HG02759 (cell line): ENCODE results near the gene TNFAIP8.
"Not testable (repeated sequence)": the region's sequence is repeated elsewhere in the genome, so short reads cannot be mapped to it uniquely, and the experiment has no call there.

Source experiments
- ATAC-seq: cut with Tn5 transposase; IDR thresholded peaks from one replicate; pipeline ENCODE4 v1.9.1; 2021; ENCODE audit warnings: mild to moderate bottlenecking, moderate library complexity; ENCODE audit not compliant: unreplicated experiment

Gene TNFAIP8

GRCh38 chr5:119412279-119413227 is 56.7 kb downstream of the TNFAIP8 start:
- no peak for ATAC-seq

DNA sequence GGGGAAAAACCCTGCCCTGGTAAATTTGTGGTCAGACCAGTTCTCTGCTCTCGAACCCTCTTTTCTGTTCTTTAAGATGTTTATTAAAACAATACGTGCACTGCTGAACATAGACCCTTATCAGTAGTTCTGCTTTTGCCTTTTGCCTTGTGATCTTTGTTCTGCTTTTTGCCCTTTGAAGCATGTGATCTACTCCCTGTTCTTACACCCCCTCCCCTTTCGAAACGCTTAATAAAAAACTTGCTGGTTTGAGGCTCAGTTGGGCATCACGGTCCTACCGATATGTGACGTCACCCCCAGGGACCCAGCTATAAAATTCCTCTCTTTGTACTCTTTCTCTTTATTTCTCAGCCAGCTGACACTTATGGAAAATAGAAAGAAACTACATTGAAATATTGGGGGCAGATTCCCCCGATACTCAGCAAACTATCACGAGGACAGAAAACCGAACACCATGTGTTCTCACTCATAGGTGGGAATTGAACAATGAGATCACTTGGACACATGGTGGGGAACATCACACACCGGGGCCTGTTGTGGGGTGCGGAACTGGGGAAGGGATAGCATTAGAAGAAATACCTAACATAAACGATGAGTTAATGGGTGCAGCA is 58.4 kb downstream of the TNFAIP8 start:
- ATAC-seq = peak; percentile 36

GRCh38 chr5:119417891-119418605 is 62.2 kb downstream of the TNFAIP8 start:
- no peak for ATAC-seq

DNA sequence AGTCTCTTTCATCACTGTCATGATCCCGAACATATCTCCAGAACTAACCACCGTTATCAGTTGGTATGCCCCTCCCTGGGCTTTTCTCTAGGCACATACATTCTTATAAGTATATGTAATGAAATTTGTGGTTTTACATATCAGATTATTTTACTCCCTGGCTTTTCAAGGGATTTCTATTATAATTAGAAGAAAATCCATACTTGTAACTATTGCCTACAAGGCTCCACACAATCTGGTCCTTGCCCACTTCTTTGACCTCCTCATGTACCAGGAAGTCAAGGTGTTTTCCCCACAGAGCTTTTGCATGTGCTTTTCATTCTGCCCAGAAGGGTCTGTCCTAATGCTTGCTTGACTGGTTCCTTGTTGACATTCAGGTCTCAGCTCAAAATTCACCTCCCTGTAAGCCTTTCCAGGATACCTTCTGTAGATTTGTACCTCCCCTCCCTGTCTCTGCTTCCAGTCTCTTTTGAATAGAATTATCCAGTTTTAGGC is 62.8 kb downstream of the TNFAIP8 start:
- peak; percentile 80 for ATAC-seq

DNA sequence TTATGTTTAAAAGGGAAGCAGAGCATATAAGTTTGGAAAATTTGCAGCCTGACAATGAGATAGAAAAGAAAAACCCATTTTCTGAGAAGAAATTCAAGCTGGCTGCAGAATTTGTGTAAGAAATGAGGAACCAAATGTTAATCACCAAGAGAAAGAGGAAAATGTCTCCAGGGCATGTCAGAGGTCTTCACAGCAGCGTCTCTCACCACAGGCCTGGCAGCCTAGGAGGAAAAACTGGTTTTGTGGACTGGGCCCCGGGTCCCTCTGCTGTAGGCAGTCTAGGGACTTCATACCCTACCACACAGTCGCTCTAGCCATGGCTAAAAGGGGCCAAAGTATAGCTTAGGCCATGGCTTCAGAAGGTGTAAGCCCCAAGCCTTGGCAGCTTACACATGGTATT is 64.3 kb downstream of the TNFAIP8 start:
- no peak for ATAC-seq

DNA sequence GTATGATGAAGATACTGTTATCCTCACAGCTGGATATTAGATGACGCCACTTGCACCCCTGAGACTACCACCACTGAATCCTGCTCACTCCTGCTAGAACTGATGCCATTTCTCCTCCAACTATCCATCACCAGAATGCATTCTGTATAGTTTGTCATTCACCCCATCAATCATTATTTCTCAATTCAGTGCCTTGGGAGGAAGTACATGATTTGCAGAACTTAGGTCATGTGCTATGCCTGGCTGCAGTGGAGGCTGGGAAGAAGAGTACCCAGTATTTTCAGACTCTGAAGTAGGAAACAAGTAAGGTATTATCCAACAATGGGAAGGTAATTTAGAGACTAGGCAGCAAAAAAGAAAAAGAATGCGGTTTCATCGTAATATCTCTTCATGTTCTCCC is 70.2 kb downstream of the TNFAIP8 start:
- no peak for ATAC-seq

GRCh38 chr5:119427060-119427459 is 71.2 kb downstream of the TNFAIP8 start:
- ATAC-seq = no peak

- not testable (repeated sequence) for ATAC-seq
Measured at GRCh38 chr5:119427596-119427995, 71.8 kb downstream of the TNFAIP8 start.

GRCh38 chr5:119428166-119428565 is 72.3 kb downstream of the TNFAIP8 start:
- ATAC-seq = not testable (repeated sequence)

GRCh38 chr5:119428574-119428973 is 72.8 kb downstream of the TNFAIP8 start:
- ATAC-seq = not testable (repeated sequence)

- ATAC-seq = not testable (repeated sequence)
Measured at GRCh38 chr5:119432674-119433237, 76.9 kb downstream of the TNFAIP8 start.

DNA sequence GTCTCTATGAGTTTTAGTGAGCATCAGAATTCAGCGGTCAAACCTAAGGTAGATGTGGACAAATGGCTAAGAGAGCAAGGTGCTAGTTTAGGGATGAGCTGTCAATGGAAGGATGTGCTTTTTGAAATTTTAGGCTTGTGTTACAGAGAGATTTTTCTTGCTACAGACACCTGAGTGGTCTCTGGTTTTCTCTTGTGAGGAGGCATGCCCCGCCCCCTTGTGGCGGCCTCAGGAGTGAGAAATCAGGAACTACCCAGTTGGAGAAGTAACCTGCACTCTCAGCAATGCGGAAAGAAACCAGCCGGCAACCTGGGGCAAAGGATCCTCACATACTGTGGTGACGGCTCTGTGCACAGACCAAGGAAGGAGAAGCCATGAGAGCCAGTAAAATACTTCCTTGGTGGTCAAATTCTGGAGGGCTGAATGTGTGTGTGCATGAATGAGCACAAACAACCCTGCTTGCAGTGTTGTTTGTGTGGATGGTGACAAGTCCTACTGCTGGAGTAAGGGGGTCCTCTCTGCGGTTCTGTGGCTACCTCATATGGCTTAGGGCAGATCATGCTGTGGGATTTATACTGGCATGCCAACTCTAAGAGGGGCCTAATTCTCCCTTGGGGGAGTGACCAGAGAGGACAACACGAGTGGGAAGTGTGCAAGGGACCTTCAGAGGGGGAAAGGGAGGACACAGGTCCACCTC is 79.8 kb downstream of the TNFAIP8 start:
- ATAC-seq = peak; percentile 88

- ATAC-seq = not testable (repeated sequence)
Measured at GRCh38 chr5:119437785-119438586, 82.2 kb downstream of the TNFAIP8 start.

DNA sequence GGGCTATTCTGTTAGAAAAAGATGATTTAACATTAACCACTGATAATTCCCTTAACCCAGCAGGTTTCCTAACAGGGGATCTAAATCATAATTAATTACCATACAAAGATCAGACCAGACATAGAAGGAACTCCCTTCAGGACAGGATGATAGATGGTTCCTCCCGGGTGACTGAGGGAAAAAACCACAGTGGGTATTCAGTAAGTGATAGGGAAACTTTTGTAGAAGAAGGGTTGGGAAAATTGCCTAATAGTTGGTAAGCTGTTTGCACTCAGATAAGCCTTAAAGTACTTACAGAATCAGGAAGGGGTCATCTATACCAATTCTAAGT is 82.7 kb downstream of the TNFAIP8 start:
- not testable (repeated sequence) for ATAC-seq

DNA sequence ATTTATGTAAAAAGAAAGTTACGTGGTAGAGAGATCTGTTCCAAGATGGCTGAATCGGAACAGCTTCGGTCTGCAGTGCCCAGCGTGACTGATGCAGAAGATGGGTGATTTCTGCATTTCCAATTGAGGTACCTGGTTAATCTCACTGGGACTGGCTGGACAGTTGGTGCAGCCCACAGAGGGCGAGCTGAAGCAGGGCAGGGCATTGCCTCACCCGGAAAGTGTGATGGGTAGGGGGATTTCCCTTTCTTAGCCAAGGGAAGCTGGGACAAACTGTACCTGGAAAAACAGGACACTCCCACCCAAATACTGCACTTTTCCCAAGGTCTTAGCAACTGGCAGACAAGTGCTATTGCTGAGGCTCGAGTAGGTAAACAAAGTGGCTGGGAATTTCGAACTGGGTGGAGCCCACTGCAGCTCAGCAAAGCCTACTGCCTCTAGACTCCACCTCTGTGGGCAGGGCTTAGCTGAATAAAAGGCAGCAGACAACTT is 83.4 kb downstream of the TNFAIP8 start:
- peak; percentile 43 for ATAC-seq

DNA sequence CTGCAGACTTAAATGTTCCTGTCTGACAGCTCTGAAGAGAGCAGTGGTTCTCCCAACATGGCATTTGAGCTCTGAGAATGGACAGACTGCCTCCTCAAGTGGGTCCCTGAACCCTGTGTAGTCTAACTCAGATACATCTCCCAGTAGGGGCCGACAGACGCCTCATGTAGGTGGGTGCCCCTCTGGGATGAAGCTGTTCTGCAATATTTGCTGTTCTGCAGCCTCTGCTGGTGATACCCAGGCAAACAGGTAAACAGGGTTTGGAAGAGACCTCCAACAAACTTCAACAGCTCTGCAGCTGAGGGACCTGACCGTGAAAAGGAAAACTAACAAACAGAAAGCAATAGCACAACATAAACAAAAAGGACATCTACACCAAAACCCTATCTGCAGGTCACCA is 83.8 kb downstream of the TNFAIP8 start:
- ATAC-seq = not testable (repeated sequence)

DNA sequence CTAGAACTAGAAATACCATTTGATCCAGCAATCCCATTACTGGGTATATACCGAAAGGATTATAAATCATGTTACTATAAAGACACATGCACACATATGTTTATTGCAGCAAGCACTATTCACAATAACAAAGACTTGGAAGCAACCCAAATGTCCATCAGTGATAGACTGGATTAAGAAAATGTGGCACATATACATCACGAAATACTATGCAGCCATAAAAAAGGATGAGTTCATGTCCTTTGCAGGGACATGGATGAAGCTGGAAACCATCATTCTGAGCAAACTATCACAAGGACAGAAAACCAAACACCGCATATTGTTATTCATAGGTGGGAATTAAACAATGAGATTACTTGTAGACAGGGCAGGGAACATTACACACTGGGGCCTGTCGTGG is 88.8 kb downstream of the TNFAIP8 start:
- not testable (repeated sequence) for ATAC-seq

- ATAC-seq = no peak
Measured at GRCh38 chr5:119445544-119445943, 89.7 kb downstream of the TNFAIP8 start.
